SK-N-SH treated with all-trans-retinoic acid at 6 μM for 48 hours (cell line): ENCODE results near the gene OR8J3.

ENCODE experiments used
- ATAC-seq: fragments of 200-7000 bp; cut with Tn5 transposase; 3 replicates; pipeline ENCODE4 v1.9.1; 2020; ENCODE audit warnings: mild to moderate bottlenecking, moderate library complexity
- BACH2 ChIP-seq: fragments of 250-450 bp; sonication (Bioruptor Pico); IDR thresholded peaks from 2 replicates; pipeline ENCODE4 v1.9.0; 2021; ENCODE audit warnings: mild to moderate bottlenecking, borderline replicate concordance
- CREB5 ChIP-seq: fragments of 250-450 bp; sonication (Bioruptor Pico); IDR thresholded peaks from 2 replicates; pipeline ENCODE4 v1.5.1; 2020; ENCODE audit warnings: low read depth, mild to moderate bottlenecking, moderate library complexity
- CSRNP3 ChIP-seq: fragments of 250-450 bp; sonication (Bioruptor Pico); IDR thresholded peaks from 2 replicates; pipeline ENCODE4 v1.5.1; 2021; ENCODE audit warnings: mild to moderate bottlenecking, moderate library complexity
- GLIS3 ChIP-seq: fragments of 250-450 bp; sonication (Bioruptor Pico); IDR thresholded peaks from 2 replicates; pipeline ENCODE4 v1.5.0; 2020; ENCODE audit warnings: mild to moderate bottlenecking, moderate library complexity
- ISL1 ChIP-seq: fragments of 250-450 bp; sonication (Bioruptor Pico); IDR thresholded peaks from 2 replicates; pipeline ENCODE4 v2.1.2; 2022; ENCODE audit warnings: mild to moderate bottlenecking, moderate library complexity
- PATZ1 ChIP-seq: fragments of 250-450 bp; sonication (Bioruptor Pico); IDR thresholded peaks from 2 replicates; pipeline ENCODE4 v1.8.0; 2020; ENCODE audit warnings: mild to moderate bottlenecking, moderate library complexity, borderline replicate concordance
- POU6F1 ChIP-seq: fragments of 250-450 bp; sonication (Bioruptor Pico); IDR thresholded peaks from 2 replicates; pipeline ENCODE4 v1.8.0; 2021; ENCODE audit warnings: low read depth, mild to moderate bottlenecking, moderate library complexity, borderline replicate concordance
- PPARA ChIP-seq: fragments of 250-450 bp; sonication (Bioruptor Pico); IDR thresholded peaks from 2 replicates; pipeline ENCODE4 v1.5.0; 2020; ENCODE audit warnings: mild to moderate bottlenecking, borderline replicate concordance
- RARB ChIP-seq: fragments of 250-450 bp; sonication (Bioruptor Pico); IDR thresholded peaks from 2 replicates; pipeline ENCODE4 v1.8.0; 2021; ENCODE audit warnings: mild to moderate bottlenecking, moderate library complexity
- TSHZ2 ChIP-seq: fragments of 250-450 bp; sonication (Bioruptor Pico); IDR thresholded peaks from 2 replicates; pipeline ENCODE4 v1.5.0; 2020; ENCODE audit warnings: mild to moderate bottlenecking, moderate library complexity
- ZNF565 ChIP-seq: fragments of 450-650 bp; formaldehyde crosslinking; conservative IDR thresholded peaks from 2 replicates; pipeline ENCODE4 v1.5.0; 2020; ENCODE audit warnings: low read depth, mild to moderate bottlenecking, moderate library complexity
- ZNF70 ChIP-seq: fragments of 450-650 bp; formaldehyde crosslinking; IDR thresholded peaks from 2 replicates; pipeline ENCODE4 v1.5.0; 2020; ENCODE audit warnings: mild to moderate bottlenecking, moderate library complexity
- ZNF8 ChIP-seq: fragments of 450-650 bp; formaldehyde crosslinking; IDR thresholded peaks from 2 replicates; pipeline ENCODE4 v1.5.0; 2020; ENCODE audit warnings: mild to moderate bottlenecking, moderate library complexity

OR8J3 gene

GRCh38 chr11:56089697-56090096 lies 50.3 kb downstream of the OR8J3 start:
- ATAC-seq, result no peak
- no peak for TF ChIP-seq ISL1 (CRISPR knock-in tag)
- TF ChIP-seq RARB (CRISPR knock-in tag), result no peak
- no peak for TF ChIP-seq PPARA (CRISPR knock-in tag)
- no peak for TF ChIP-seq CREB5 (CRISPR knock-in tag)
- TF ChIP-seq GLIS3 (CRISPR knock-in tag), result no peak
- TF ChIP-seq ZNF70 (CRISPR knock-in tag), result no peak
- TF ChIP-seq CSRNP3 (CRISPR knock-in tag), result no peak
- no peak for TF ChIP-seq ZNF8
- no peak for TF ChIP-seq POU6F1 (CRISPR knock-in tag)
- TF ChIP-seq ZNF565 (CRISPR knock-in tag), result no peak
- TF ChIP-seq BACH2 (CRISPR knock-in tag), result no peak
- TF ChIP-seq PATZ1 (CRISPR knock-in tag), result no peak
- no peak for TF ChIP-seq TSHZ2 (CRISPR knock-in tag)
